SHP77 treated with DMSO at 0.1 percent for 48 hours (cell line): Measurements from ENCODE around the gene STAC.

Experiments
- DNase-seq: peaks from one replicate; lab custom pipeline; 2025; lab: John Stamatoyannopoulos, UW

The STAC gene

DNA sequence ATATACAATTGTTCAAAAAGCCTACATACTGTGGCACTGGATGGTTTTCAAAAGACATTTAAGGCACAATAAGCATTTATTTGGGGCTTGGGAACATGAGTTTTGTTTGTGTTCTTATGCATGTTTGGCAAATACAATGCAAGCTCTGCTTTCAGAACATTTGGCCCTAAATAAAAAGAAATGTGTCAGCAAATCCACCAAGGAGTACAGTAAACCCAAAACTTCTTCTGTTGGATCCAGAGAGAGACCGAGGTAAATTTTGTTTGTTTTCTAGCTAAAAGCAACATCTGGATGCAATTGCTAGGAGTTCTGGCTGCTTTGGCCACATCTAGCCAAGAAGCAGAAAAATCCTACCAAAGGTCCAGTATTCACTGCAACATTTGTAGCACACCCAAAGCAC lies 215.2 kb downstream of the STAC start:
- no peak for DNase-seq

DNA sequence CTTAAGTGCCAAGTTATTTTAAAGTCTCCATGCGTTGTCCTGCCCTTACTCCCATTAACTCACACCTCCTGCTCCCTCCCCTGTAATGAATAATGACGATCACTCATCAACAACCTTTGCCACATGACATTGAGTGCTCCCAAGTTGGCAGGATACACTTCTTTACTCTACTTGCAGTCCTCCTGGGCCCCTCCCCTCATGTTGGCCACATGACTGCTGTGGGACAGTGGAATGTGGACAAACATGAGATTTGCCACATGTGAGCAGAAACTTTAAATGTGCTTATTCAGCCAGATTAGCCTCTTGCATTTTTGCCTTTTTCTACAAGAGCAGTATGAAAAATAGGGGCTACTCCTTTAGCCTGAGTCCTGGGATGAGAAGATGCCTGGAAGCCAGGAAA lies 216.1 kb downstream of the STAC start:
- no peak for DNase-seq

DNA sequence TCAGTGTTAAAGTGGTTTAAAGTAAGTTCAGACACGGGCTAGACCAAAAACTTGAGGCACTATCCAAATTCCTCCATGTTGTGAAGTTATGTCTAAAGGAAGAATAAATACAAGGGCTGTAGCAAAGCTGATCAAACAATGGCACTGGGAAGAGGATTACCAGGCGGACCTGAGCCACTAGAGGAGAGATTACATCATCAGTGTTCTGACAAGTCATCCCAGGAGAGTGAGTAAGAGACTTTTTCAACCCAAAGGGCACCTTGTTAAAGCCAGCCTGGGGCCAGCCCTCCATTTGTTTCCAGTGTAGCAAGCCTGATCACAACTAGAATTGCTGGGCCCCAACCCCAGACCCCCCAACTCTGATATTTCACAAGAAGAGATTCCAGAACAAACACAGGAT lies 217.1 kb downstream of the STAC start:
- DNase-seq, result no peak
